SK-N-SH treated with all-trans-retinoic acid at 6 μM for 48 hours (cell line): ENCODE data around the gene SPATA3.

Experiments
- CREB5 ChIP-seq: fragments of 250-450 bp; sonication (Bioruptor Pico); IDR thresholded peaks from 2 replicates; pipeline ENCODE4 v1.5.1; 2020; ENCODE audit warnings: low read depth, mild to moderate bottlenecking, moderate library complexity
- GLIS3 ChIP-seq: fragments of 250-450 bp; sonication (Bioruptor Pico); IDR thresholded peaks from 2 replicates; pipeline ENCODE4 v1.5.0; 2020; ENCODE audit warnings: mild to moderate bottlenecking, moderate library complexity
- TCF4 ChIP-seq: fragments of 250-450 bp; sonication (Bioruptor Pico); IDR thresholded peaks from 2 replicates; pipeline ENCODE4 v1.8.0; 2021; ENCODE audit warnings: mild to moderate bottlenecking, moderate library complexity, borderline replicate concordance
- ZFP3 ChIP-seq: fragments of 250-450 bp; sonication (Bioruptor Pico); IDR thresholded peaks from 2 replicates; pipeline ENCODE4 v1.5.0; 2020; ENCODE audit warnings: mild to moderate bottlenecking, moderate library complexity

- TF ChIP-seq ZFP3 (CRISPR knock-in tag) (no peak), GLIS3 (CRISPR knock-in tag) (no peak), TCF4 (no peak), CREB5 (CRISPR knock-in tag) (no peak)
Observed at GRCh38 chr2:231050018-231050901, 54.3 kb downstream of the SPATA3 start.
